Measurements from ENCODE around the gene CFAP20DC. TPM values are rescaled to one million over a fixed set of nuclear protein-coding genes. Genes with fewer than 3 reads are reported as not detected.

CFAP20DC gene
- total RNA-seq, 1 donor from 2014 or later, result 5.4 TPM

- Histone ChIP-seq H3K4me1 (no peaks in the 10 kb centered on the region), H3K9me3 (no peaks in the 10 kb centered on the region), H3K27me3 (no peaks in the 10 kb centered on the region), H3K27ac (no peak overlapping the region), H3K4me3 (no peak overlapping the region), H3K36me3 (no peaks in the 10 kb centered on the region)
- TF ChIP-seq, protein P1, sequence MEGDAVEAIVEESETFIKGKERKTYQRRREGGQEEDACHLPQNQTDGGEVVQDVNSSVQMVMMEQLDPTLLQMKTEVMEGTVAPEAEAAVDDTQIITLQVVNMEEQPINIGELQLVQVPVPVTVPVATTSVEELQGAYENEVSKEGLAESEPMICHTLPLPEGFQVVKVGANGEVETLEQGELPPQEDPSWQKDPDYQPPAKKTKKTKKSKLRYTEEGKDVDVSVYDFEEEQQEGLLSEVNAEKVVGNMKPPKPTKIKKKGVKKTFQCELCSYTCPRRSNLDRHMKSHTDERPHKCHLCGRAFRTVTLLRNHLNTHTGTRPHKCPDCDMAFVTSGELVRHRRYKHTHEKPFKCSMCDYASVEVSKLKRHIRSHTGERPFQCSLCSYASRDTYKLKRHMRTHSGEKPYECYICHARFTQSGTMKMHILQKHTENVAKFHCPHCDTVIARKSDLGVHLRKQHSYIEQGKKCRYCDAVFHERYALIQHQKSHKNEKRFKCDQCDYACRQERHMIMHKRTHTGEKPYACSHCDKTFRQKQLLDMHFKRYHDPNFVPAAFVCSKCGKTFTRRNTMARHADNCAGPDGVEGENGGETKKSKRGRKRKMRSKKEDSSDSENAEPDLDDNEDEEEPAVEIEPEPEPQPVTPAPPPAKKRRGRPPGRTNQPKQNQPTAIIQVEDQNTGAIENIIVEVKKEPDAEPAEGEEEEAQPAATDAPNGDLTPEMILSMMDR (IDR thresholded peaks at IDR 0.05), result no peak
- TF ChIP-seq POLR2A (IDR thresholded peaks at IDR 0.05) (no peak), POLR2AphosphoS5 (IDR thresholded peaks at IDR 0.05; ENCODE audit: insufficient read depth in 1 of 2, low read depth in 1 of 2) (no peak)
- no peak for DNase-seq (ENCODE audit: extremely low spot score in 2 of 2)
- intact Hi-C loops (cut with DNase I), result no loop called here
Measured at GRCh38 chr3:58800940-58801339, 248.9 kb downstream of the CFAP20DC start.

GRCh38 chr3:58800032-58800431 is 249.8 kb downstream of the CFAP20DC start:
- TF ChIP-seq, protein P1 (IDR thresholded peaks at IDR 0.05), result no peak
- no peak for TF ChIP-seq POLR2AphosphoS5 (IDR thresholded peaks at IDR 0.05; ENCODE audit: insufficient read depth in 1 of 2, low read depth in 1 of 2)
- no peak for TF ChIP-seq POLR2A (IDR thresholded peaks at IDR 0.05)
- Histone ChIP-seq H3K4me3 (no peak overlapping the region), H3K36me3 (no peaks in the 10 kb centered on the region), H3K27me3 (no peaks in the 10 kb centered on the region), H3K4me1 (no peaks in the 10 kb centered on the region), H3K9me3 (no peaks in the 10 kb centered on the region), H3K27ac (no peak overlapping the region)
- intact Hi-C loops (cut with DNase I), result no loop called here
- no peak for DNase-seq (ENCODE audit: extremely low spot score in 2 of 2)

- Histone ChIP-seq H3K27me3 (no peaks in the 10 kb centered on the region), H3K4me1 (no peaks in the 10 kb centered on the region), H3K36me3 (no peaks in the 10 kb centered on the region), H3K27ac (no peak overlapping the region), H3K9me3 (no peaks in the 10 kb centered on the region), H3K4me3 (no peak overlapping the region)
- TF ChIP-seq POLR2A (IDR thresholded peaks at IDR 0.05) (no peak), POLR2AphosphoS5 (IDR thresholded peaks at IDR 0.05; ENCODE audit: insufficient read depth in 1 of 2, low read depth in 1 of 2) (no peak)
- TF ChIP-seq, protein P1 (IDR thresholded peaks at IDR 0.05), result no peak
- intact Hi-C loops (cut with DNase I), result no loop called here
- no peak for DNase-seq (ENCODE audit: extremely low spot score in 2 of 2)
Measured at GRCh38 chr3:58799271-58799670, 250.6 kb downstream of the CFAP20DC start.

- no peaks in the 10 kb centered on the region for H3K36me3 ChIP-seq
- no peak for TF ChIP-seq POLR2A (IDR thresholded peaks at IDR 0.05)
- TF ChIP-seq, protein P1 (IDR thresholded peaks at IDR 0.05), result no peak
- no peak for TF ChIP-seq POLR2AphosphoS5 (IDR thresholded peaks at IDR 0.05; ENCODE audit: insufficient read depth in 1 of 2, low read depth in 1 of 2)
- H3K27me3 ChIP-seq, result no peaks in the 10 kb centered on the region
- H3K9me3 ChIP-seq, result no peaks in the 10 kb centered on the region
- DNase-seq (ENCODE audit: extremely low spot score in 2 of 2), result no peak
- no peak overlapping the region for H3K27ac ChIP-seq
- intact Hi-C loops (cut with DNase I), result no loop called here
- H3K4me3 ChIP-seq, result no peak overlapping the region
- no peaks in the 10 kb centered on the region for H3K4me1 ChIP-seq
Measured at GRCh38 chr3:58798312-58798711, 251.5 kb downstream of the CFAP20DC start.

DNA sequence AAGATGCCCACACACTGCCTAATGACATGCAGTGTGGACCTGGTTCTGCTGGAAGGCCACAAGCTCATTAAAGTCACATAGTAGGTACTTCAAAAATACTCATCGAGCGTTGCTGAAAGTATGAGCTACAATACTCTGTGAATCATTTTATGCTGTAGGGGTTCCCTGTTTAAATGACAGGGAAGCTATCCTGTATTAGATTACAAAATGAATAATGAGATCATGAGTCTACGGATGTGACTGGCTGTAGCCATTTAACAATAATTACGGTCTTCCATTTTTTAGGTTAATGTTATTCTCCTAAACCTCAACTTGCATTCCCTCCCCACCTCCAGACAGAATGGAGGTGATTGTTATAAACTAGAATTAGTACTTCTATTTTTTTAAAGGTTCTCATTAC is 255.1 kb downstream of the CFAP20DC start:
- DNase-seq (ENCODE audit: extremely low spot score in 2 of 2), result no peak
- no peak overlapping the region for H3K4me3 ChIP-seq
- intact Hi-C loops (cut with DNase I), result no loop called here
- no peak overlapping the region for H3K27ac ChIP-seq
- TF ChIP-seq, protein P1 (IDR thresholded peaks at IDR 0.05), result no peak
- TF ChIP-seq POLR2A (IDR thresholded peaks at IDR 0.05) (no peak), POLR2AphosphoS5 (IDR thresholded peaks at IDR 0.05; ENCODE audit: insufficient read depth in 1 of 2, low read depth in 1 of 2) (no peak)
- H3K9me3 ChIP-seq, result no peaks in the 10 kb centered on the region
- H3K36me3 ChIP-seq, result no peaks in the 10 kb centered on the region
- no peaks in the 10 kb centered on the region for H3K4me1 ChIP-seq
- H3K27me3 ChIP-seq, result no peaks in the 10 kb centered on the region

All from vagina (tissue), 2 donors.